Spleen (tissue), 7 donors: ENCODE measurements around the gene MASP1.

ENCODE experiments used
- POLR2A ChIP-seq, 3 donors: fragments of 450-650 bp; IDR thresholded peaks; one replicate each; pipeline ENCODE4 v1.5.1; 2017; ENCODE audit warnings: antibody characterized with exemption in 3 of 3, mild to moderate bottlenecking in 1 of 3
- TF ChIP-seq, protein P1 (sequence below), 11 experiments: fragments of 200-600 bp in 7 of 11; fragments of 450-650 bp in 4 of 11; sonication (generic) in 4 of 11; IDR thresholded peaks in 8 of 11; conservative IDR thresholded peaks in 3 of 11; 1 replicate in 7 of 11; 2 replicates in 4 of 11; pipeline versions ENCODE4 v1.4.0 to v1.8.0; 2016 to 2021; ENCODE audit warnings: antibody characterized with exemption in 11 of 11, inconsistent platforms in 4 of 11, mild to moderate bottlenecking in 1 of 11
- donor health status: DM: no; HTN: no; CAD: no; lungs with moderate emphysema.
- donor health status: DM: no; HTN: no; CAD: no.
- donor health status: DM: no; HTN: no; CAD: no.

DNA sequence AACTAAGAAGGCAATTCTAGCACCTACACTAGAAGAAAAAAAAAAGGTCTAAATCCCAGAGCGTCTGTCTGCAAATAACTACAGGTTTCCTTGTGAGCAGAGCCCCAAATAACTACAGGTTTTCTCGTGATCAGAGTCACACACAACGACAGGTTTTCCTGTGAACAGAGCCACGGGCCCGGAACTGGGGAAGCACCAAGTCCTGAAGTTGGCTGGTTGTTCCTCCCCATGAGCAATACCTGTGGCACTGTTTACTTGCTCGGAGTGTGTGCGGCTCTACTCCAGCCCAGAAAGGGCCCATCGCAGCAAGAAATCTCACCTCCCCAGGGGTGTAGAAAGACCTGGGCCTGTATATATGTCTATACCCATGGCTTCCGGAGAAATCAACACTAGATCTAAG lies 644 bp upstream of the MASP1 start:
- TF ChIP-seq, protein P1, sequence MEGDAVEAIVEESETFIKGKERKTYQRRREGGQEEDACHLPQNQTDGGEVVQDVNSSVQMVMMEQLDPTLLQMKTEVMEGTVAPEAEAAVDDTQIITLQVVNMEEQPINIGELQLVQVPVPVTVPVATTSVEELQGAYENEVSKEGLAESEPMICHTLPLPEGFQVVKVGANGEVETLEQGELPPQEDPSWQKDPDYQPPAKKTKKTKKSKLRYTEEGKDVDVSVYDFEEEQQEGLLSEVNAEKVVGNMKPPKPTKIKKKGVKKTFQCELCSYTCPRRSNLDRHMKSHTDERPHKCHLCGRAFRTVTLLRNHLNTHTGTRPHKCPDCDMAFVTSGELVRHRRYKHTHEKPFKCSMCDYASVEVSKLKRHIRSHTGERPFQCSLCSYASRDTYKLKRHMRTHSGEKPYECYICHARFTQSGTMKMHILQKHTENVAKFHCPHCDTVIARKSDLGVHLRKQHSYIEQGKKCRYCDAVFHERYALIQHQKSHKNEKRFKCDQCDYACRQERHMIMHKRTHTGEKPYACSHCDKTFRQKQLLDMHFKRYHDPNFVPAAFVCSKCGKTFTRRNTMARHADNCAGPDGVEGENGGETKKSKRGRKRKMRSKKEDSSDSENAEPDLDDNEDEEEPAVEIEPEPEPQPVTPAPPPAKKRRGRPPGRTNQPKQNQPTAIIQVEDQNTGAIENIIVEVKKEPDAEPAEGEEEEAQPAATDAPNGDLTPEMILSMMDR (IDR thresholded peaks at IDR 0.05 in 8 of 11, conservative IDR thresholded peaks at IDR 0.05 in 3 of 11): no peak
- no peak for TF ChIP-seq POLR2A (IDR thresholded peaks at IDR 0.05)
